ENCODE measurements around the gene CARD11. TPM values are rescaled to one million over a fixed set of nuclear protein-coding genes. Genes with fewer than 3 reads are reported as not detected.

Gene CARD11
- polyA plus RNA-seq, 1 of the 3 experiments (the other 2 are of a cell fraction): not detected

DNA sequence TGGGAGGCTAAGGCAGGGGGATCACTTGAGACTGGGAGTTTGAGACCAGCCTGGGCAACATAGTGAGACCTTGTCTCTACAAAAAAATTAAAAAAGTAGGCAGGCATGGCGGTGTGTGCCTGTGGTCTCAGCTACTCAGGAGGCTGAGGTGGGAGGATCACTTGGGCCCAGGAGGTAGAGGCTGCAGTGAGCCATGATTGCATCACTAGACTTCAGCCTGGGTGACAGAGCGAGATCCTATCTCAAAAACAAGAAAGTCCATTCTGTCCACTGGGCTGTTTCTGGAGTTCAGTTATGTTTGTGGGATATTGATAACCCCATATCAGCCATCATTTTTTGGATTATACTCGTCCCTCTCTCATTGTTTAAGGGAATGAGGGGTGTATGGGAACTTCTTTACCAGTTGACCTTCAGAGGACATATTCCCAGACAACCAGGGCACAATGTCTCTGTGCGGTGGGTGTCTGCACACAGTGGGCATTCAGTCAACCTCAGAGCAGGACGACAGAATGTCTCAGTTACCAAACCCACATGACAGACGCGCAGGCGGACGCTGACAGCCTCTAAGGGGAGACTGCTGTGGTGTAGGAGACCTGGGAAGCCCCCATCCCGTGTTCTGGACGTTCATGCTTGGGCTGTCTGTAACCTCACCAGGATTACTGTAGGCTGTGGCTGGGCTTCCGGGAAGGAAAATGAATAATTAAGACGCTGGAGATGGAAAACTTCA lies 69.4 kb downstream of the CARD11 start:
- Histone ChIP-seq H3F3A (replicated peaks; ENCODE audit: insufficient read depth) (peaks cover 8% of the 10 kb centered on the region), H3K9me2 (no peaks in the 10 kb centered on the region), H3K4me1 (ENCODE audit: control insufficient read depth in 1 of 2, insufficient read depth in 2 of 2, low read depth in 1 of 2, low read length in 1 of 2) (no peaks in the 10 kb centered on the region; a peak in 1 of 4 replicates), H3K27me3 (ENCODE audit: insufficient read depth) (no peaks in the 10 kb centered on the region), H3K4me3 (ENCODE audit: low read depth in 2 of 2, low read length in 1 of 2) (no peak overlapping the region), H3K9ac (no peak overlapping the region), H4K20me1 (ENCODE audit: insufficient read depth) (no peaks in the 10 kb centered on the region), H3K36me3 (replicated peaks in 1 of 2; ENCODE audit: control insufficient read depth in 1 of 2, insufficient read depth in 2 of 2, low read length in 1 of 2) (no peaks in the 10 kb centered on the region), H3K79me2 (ENCODE audit: insufficient read depth) (no peaks in the 10 kb centered on the region), H3K27ac (ENCODE audit: low read depth in 2 of 2, low read length in 1 of 2) (no peak overlapping the region), H3K9me3 (no peaks in the 10 kb centered on the region), H3K4me2 (no peak overlapping the region), H2AFZ (ENCODE audit: low read depth) (no peak overlapping the region)
- no peak for TF ChIP-seq GABPA (IDR thresholded peaks at IDR 0.05; ENCODE audit: low read depth)
- TF ChIP-seq GATA2 (CRISPR knock-in tag; IDR thresholded peaks at IDR 0.05): no peak
- TF ChIP-seq EP300 (IDR thresholded peaks at IDR 0.05; ENCODE audit: borderline replicate concordance in 1 of 2, low read depth in 1 of 2, low read length in 1 of 2): no peak
- no peak for TF ChIP-seq USF2 (IDR thresholded peaks at IDR 0.05; ENCODE audit: borderline replicate concordance, low read depth, low read length)
- TF ChIP-seq, protein P1, sequence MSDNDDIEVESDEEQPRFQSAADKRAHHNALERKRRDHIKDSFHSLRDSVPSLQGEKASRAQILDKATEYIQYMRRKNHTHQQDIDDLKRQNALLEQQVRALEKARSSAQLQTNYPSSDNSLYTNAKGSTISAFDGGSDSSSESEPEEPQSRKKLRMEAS (IDR thresholded peaks at IDR 0.05; ENCODE audit: low read depth): no peak
- TF ChIP-seq RCOR1 (IDR thresholded peaks at IDR 0.05; ENCODE audit: low read length): no peak
- TF ChIP-seq, protein P2, sequence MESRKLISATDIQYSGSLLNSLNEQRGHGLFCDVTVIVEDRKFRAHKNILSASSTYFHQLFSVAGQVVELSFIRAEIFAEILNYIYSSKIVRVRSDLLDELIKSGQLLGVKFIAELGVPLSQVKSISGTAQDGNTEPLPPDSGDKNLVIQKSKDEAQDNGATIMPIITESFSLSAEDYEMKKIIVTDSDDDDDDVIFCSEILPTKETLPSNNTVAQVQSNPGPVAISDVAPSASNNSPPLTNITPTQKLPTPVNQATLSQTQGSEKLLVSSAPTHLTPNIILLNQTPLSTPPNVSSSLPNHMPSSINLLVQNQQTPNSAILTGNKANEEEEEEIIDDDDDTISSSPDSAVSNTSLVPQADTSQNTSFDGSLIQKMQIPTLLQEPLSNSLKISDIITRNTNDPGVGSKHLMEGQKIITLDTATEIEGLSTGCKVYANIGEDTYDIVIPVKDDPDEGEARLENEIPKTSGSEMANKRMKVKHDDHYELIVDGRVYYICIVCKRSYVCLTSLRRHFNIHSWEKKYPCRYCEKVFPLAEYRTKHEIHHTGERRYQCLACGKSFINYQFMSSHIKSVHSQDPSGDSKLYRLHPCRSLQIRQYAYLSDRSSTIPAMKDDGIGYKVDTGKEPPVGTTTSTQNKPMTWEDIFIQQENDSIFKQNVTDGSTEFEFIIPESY (IDR thresholded peaks at IDR 0.05; ENCODE audit: borderline replicate concordance, low read depth): no peak
- no peak for TF ChIP-seq YY1 (IDR thresholded peaks at IDR 0.05; ENCODE audit: low read depth)
- no peak for TF ChIP-seq FOXJ3 (CRISPR knock-in tag; IDR thresholded peaks at IDR 0.05)
- no peak for TF ChIP-seq MEF2A (IDR thresholded peaks at IDR 0.05; ENCODE audit: borderline replicate concordance, low read depth)
- 46% methylated on average over 13 of the region's 13 CpGs for WGBS (ENCODE audit: low lambda C conversion rate)
- no peak for DNase-seq
- ChIA-PET POLR2A (no interaction called here), CTCF (interaction anchor here (0.9 to 1.5 kb wide), 2 partner anchors 15 to 116 kb away, joined by 3 to 5 read pairs; no protein-coding TSS in a partner anchor)

DNA sequence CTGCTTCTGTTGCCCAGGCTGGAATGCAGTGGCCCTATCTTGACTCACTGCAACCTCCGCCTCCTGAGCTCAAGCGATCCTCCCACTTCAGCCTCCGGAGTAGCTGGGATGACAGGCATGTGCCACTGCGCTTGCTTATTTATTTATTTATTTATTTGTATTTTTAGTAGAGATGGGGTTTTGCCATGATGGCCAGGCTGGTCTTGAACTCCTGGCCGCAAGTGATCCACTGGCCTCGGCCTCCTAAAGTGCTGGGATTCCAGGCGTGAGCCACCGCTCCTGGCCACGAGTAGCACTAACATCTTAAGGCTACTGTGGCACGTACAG lies 70.9 kb downstream of the CARD11 start:
- H3K9me3 ChIP-seq: no peaks in the 10 kb centered on the region
- H3K27ac ChIP-seq (ENCODE audit: low read depth in 2 of 2, low read length in 1 of 2): no peak overlapping the region
- no peaks in the 10 kb centered on the region; a peak in 1 of 4 replicates for H3K4me1 ChIP-seq (ENCODE audit: control insufficient read depth in 1 of 2, insufficient read depth in 2 of 2, low read depth in 1 of 2, low read length in 1 of 2)
- H2AFZ ChIP-seq (ENCODE audit: low read depth): no peak overlapping the region
- WGBS (ENCODE audit: low lambda C conversion rate): 75% methylated on average over 10 of the region's 10 CpGs
- H3K27me3 ChIP-seq (ENCODE audit: insufficient read depth): no peaks in the 10 kb centered on the region
- no peak overlapping the region for H3K4me3 ChIP-seq (ENCODE audit: low read depth in 2 of 2, low read length in 1 of 2)
- no peak overlapping the region for H3K9ac ChIP-seq
- no peaks in the 10 kb centered on the region for H3K36me3 ChIP-seq (replicated peaks in 1 of 2; ENCODE audit: control insufficient read depth in 1 of 2, insufficient read depth in 2 of 2, low read length in 1 of 2)
- ChIA-PET POLR2A (no interaction called here), CTCF (interaction anchor here (1.5 kb wide), 1 partner anchor 117 kb away, joined by 5 read pairs; no protein-coding TSS in a partner anchor)
- H3K9me2 ChIP-seq: no peaks in the 10 kb centered on the region
- peaks cover 8% of the 10 kb centered on the region for H3F3A ChIP-seq (replicated peaks; ENCODE audit: insufficient read depth)
- H4K20me1 ChIP-seq (ENCODE audit: insufficient read depth): no peaks in the 10 kb centered on the region
- DNase-seq: no peak
- no peak for TF ChIP-seq RFX5 (IDR thresholded peaks at IDR 0.05; ENCODE audit: low read length)
- TF ChIP-seq POLR2AphosphoS5 (IDR thresholded peaks at IDR 0.05; ENCODE audit: low read depth, low read length): no peak
- TF ChIP-seq, protein P3, sequence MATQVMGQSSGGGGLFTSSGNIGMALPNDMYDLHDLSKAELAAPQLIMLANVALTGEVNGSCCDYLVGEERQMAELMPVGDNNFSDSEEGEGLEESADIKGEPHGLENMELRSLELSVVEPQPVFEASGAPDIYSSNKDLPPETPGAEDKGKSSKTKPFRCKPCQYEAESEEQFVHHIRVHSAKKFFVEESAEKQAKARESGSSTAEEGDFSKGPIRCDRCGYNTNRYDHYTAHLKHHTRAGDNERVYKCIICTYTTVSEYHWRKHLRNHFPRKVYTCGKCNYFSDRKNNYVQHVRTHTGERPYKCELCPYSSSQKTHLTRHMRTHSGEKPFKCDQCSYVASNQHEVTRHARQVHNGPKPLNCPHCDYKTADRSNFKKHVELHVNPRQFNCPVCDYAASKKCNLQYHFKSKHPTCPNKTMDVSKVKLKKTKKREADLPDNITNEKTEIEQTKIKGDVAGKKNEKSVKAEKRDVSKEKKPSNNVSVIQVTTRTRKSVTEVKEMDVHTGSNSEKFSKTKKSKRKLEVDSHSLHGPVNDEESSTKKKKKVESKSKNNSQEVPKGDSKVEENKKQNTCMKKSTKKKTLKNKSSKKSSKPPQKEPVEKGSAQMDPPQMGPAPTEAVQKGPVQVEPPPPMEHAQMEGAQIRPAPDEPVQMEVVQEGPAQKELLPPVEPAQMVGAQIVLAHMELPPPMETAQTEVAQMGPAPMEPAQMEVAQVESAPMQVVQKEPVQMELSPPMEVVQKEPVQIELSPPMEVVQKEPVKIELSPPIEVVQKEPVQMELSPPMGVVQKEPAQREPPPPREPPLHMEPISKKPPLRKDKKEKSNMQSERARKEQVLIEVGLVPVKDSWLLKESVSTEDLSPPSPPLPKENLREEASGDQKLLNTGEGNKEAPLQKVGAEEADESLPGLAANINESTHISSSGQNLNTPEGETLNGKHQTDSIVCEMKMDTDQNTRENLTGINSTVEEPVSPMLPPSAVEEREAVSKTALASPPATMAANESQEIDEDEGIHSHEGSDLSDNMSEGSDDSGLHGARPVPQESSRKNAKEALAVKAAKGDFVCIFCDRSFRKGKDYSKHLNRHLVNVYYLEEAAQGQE (IDR thresholded peaks at IDR 0.05; ENCODE audit: low read depth, low read length): no peak
- no peak for TF ChIP-seq NRF1 (IDR thresholded peaks at IDR 0.05; ENCODE audit: low read depth, low read length)
- TF ChIP-seq RAD21 (IDR thresholded peaks at IDR 0.05; ENCODE audit: low read length): no peak
- no peak for TF ChIP-seq TAF1 (IDR thresholded peaks at IDR 0.05; ENCODE audit: borderline replicate concordance, low read depth, low read length)
- TF ChIP-seq USF2 (IDR thresholded peaks at IDR 0.05; ENCODE audit: borderline replicate concordance, low read depth, low read length): no peak
- TF ChIP-seq NFIC (IDR thresholded peaks at IDR 0.05; ENCODE audit: borderline replicate concordance): no peak
- no peak overlapping the region for H3K4me2 ChIP-seq
- no peaks in the 10 kb centered on the region for H3K79me2 ChIP-seq (ENCODE audit: insufficient read depth)

Data from SK-N-SH (cell line).